Smooth muscle cell (in vitro differentiated cells): Measurements from ENCODE around the gene AP5Z1. TPM values are rescaled to one million over a fixed set of nuclear protein-coding genes. Genes with fewer than 3 reads are reported as not detected.

ENCODE experiments used
- DNase-seq: peaks from one replicate; lab custom pipeline; 2025; ENCODE audit not compliant: unreplicated experiment; lab: John Stamatoyannopoulos, UW
- H2AFZ ChIP-seq: fragments of 200-600 bp; sonication (generic); 2 replicates; pipeline ENCODE4 v1.6.0; 2016; ENCODE audit warnings: antibody characterized with exemption, low read depth, mild to moderate bottlenecking
- H3F3A ChIP-seq: fragments of 200-600 bp; sonication (generic); 2 replicates; pipeline ENCODE4 v1.6.0; 2017; ENCODE audit warnings: antibody characterized with exemption, low read depth
- H3K27ac ChIP-seq: fragments of 200-600 bp; sonication (generic); 2 replicates; pipeline ENCODE4 v1.5.1; 2016; ENCODE audit warnings: low read depth, mild to moderate bottlenecking
- H3K27me3 ChIP-seq: fragments of 200-600 bp; sonication (generic); 2 replicates; pipeline ENCODE4 v1.6.1; 2016; ENCODE audit warnings: low read depth, mild to moderate bottlenecking
- H3K36me3 ChIP-seq: fragments of 200-600 bp; sonication (generic); 2 replicates; pipeline ENCODE4 v1.5.1; 2016; ENCODE audit warnings: low read depth
- H3K4me1 ChIP-seq: fragments of 200-600 bp; sonication (generic); 2 replicates; pipeline ENCODE4 v1.5.1; 2016; ENCODE audit warnings: low read depth
- H3K4me2 ChIP-seq: fragments of 200-600 bp; sonication (generic); 2 replicates; pipeline ENCODE4 v1.6.0; 2016; ENCODE audit warnings: mild to moderate bottlenecking
- H3K4me3 ChIP-seq: fragments of 200-600 bp; sonication (generic); 2 replicates; pipeline ENCODE4 v1.5.1; 2016; ENCODE audit warnings: mild to moderate bottlenecking
- H3K79me2 ChIP-seq: fragments of 200-600 bp; sonication (generic); 2 replicates; pipeline ENCODE4 v1.6.0; 2016; ENCODE audit warnings: low read depth, mild to moderate bottlenecking
- H3K9ac ChIP-seq: fragments of 200-600 bp; sonication (generic); 2 replicates; pipeline ENCODE4 v1.6.0; 2016; ENCODE audit warnings: low read depth
- H3K9me3 ChIP-seq: fragments of 200-600 bp; sonication (generic); replicated peaks from 2 replicates; pipeline ENCODE4 v1.5.1; 2016; ENCODE audit warnings: low read depth
- H4K20me1 ChIP-seq: fragments of 200-600 bp; sonication (generic); 2 replicates; pipeline ENCODE4 v1.6.0; 2016; ENCODE audit warnings: low read depth
- WGBS: methylation state at CpG from one replicate; pipeline ENCODE4 v1.1.7; 2016; ENCODE audit warnings: low lambda C conversion rate; 5-methylcytosine and 5-hydroxymethylcytosine counted together
- polyA plus RNA-seq: library from polyadenylated mRNA; unstranded; fragments of >200 nt; fragmentation: Nextera tagmentation; extraction: Ambion mirVana; gene quantifications from 2 replicates; pipeline ENCODE4 v1.2.1, GENCODE V29; 2016
- total RNA-seq: library from RNA; depleted of rRNA; stranded (reverse); fragments of >200 nt; gene quantifications from 2 replicates; pipeline ENCODE4 v1.2.3, GENCODE V29; 2014
- TF ChIP-seq, protein P1 (sequence below): fragments of 200-600 bp; sonication (generic); IDR thresholded peaks from 2 replicates; pipeline ENCODE4 v1.5.1; 2017; ENCODE audit warnings: borderline replicate concordance, mild to moderate bottlenecking, antibody characterized with exemption; ENCODE audit not compliant: insufficient read depth, poor library complexity, severe bottlenecking

Gene AP5Z1
- total and polyA plus RNA-seq, 2 experiments from 2014 or later, result 16.6 to 37.6 TPM

DNA sequence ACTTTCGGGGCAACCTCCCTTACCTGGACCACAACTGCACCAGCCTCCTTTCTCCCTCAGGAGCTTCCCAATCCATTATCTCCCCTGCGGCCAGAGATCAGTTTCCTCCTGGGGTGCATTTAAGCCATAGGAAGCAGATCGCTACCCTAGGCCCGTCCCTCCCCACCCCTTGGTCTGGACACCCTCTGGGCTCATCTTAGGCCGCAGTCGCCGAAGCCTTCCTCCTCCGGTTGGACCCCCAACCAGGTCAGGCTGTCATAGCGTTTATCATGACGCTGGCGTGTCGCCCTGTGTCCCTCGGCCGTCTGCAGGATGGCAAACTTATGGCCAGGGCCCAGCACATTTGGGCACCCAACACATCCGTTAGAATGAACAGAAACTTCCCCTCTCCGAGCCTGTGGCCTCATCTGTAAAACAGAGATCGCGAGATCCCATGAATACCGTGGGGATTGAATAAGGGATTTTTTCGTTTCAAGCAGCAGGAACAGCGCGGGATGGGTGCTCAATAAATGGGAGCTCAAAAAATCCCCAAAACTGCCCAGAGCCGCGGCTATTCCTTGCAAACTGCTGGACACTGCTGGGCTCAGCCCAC is 669 bp upstream of the AP5Z1 start:
- Histone ChIP-seq H3K36me3 (no peaks in the 10 kb centered on the region), H3K4me2 (peak overlapping the region; percentile 86), H3K4me3 (peak overlapping the region; percentile 65), H3K79me2 (peaks cover 33% of the 10 kb centered on the region), H3K27ac (peak overlapping the region; percentile 93), H2AFZ (peak overlapping the region; percentile 43), H3K27me3 (no peaks in the 10 kb centered on the region), H4K20me1 (peaks cover 7% of the 10 kb centered on the region), H3K4me1 (no peaks in the 10 kb centered on the region), H3K9ac (peak overlapping the region; percentile 98), H3F3A (no peaks in the 10 kb centered on the region), H3K9me3 (no peaks in the 10 kb centered on the region)
- TF ChIP-seq, protein P1, sequence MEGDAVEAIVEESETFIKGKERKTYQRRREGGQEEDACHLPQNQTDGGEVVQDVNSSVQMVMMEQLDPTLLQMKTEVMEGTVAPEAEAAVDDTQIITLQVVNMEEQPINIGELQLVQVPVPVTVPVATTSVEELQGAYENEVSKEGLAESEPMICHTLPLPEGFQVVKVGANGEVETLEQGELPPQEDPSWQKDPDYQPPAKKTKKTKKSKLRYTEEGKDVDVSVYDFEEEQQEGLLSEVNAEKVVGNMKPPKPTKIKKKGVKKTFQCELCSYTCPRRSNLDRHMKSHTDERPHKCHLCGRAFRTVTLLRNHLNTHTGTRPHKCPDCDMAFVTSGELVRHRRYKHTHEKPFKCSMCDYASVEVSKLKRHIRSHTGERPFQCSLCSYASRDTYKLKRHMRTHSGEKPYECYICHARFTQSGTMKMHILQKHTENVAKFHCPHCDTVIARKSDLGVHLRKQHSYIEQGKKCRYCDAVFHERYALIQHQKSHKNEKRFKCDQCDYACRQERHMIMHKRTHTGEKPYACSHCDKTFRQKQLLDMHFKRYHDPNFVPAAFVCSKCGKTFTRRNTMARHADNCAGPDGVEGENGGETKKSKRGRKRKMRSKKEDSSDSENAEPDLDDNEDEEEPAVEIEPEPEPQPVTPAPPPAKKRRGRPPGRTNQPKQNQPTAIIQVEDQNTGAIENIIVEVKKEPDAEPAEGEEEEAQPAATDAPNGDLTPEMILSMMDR, result no peak
- DNase-seq, result no peak
- WGBS, result 44% methylated on average over 24 of the region's 24 CpGs

DNA sequence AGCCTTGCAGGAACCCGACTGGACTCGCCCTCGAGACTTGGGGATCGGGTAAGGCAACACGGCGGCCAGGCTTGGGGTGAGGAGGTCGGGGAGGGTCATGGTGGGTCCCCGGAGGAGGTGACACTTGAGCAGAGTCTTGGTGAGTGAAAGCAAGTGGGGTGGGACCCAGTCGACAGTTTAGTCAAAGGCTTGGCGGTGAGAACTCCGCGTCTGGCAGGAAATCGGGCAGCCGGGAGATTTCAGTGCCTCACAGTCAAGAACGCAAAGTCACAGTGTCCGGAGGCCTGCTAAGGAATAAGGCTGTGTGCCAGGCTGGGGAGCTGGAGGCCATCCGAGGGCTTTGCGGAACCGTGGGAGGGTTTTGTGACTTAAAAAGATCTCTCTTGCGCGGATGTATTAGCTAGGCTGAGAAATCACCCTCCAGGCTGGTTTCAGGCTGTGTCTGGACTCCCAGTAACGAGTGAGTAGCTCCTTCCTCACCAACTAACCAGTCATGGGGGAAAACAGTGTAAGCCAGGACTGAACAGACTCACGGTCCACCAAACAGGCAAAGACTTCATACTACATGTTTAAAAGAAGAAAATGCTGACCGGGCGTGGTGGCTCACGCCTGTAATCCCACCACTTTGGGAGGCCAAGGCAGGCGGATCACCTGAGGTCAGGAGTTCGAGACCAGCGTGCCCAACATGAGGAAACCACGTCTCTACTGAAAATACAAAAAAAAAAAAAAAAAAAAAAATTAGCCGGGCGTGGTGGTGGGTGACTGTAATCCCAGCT is 613 bp downstream of the AP5Z1 start:
- H3K27me3 ChIP-seq, result no peaks in the 10 kb centered on the region
- H3K9ac ChIP-seq, result peak overlapping the region; percentile 98
- TF ChIP-seq, protein P1, result no peak
- DNase-seq, result peak; percentile 57
- H3K79me2 ChIP-seq, result peaks cover 40% of the 10 kb centered on the region
- H2AFZ ChIP-seq, result peak overlapping the region; percentile 49
- H3K4me3 ChIP-seq, result peak overlapping the region; percentile 65
- peak overlapping the region; percentile 93 for H3K27ac ChIP-seq
- peak overlapping the region; percentile 86 for H3K4me2 ChIP-seq
- no peaks in the 10 kb centered on the region for H3F3A ChIP-seq
- H3K9me3 ChIP-seq, result no peaks in the 10 kb centered on the region
- no peaks in the 10 kb centered on the region for H3K36me3 ChIP-seq
- H3K4me1 ChIP-seq, result no peaks in the 10 kb centered on the region
- 30% methylated on average over 32 of the region's 32 CpGs for WGBS
- H4K20me1 ChIP-seq, result peaks cover 18% of the 10 kb centered on the region

DNA sequence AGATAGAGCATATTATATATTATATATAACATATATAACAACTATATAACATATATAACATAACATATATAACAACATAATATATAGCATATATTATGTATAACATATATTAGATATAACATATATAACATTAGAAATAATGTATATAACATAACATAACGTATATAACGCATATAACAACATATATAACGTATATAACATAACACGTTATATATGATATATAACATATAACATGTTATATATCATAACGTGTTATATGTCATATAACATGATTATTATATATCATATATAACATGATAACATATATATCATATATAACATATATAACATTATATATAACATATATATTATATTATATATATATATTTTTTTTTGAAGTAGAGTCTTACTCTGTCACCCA is 3.7 kb downstream of the AP5Z1 start:
- Histone ChIP-seq H3F3A (no peaks in the 10 kb centered on the region), H2AFZ (no peak overlapping the region), H3K27me3 (no peaks in the 10 kb centered on the region), H3K4me2 (no peak overlapping the region), H3K4me1 (no peaks in the 10 kb centered on the region), H3K4me3 (no peak overlapping the region), H4K20me1 (peaks cover 31% of the 10 kb centered on the region), H3K79me2 (peaks cover 40% of the 10 kb centered on the region), H3K36me3 (no peaks in the 10 kb centered on the region), H3K9ac (no peak overlapping the region), H3K9me3 (no peaks in the 10 kb centered on the region), H3K27ac (no peak overlapping the region)
- 97% methylated on average over 5 of the region's 5 CpGs for WGBS
- no peak for DNase-seq
- TF ChIP-seq, protein P1, result no peak
